ENCODE data around the gene CFAP299.
A peak's percentile ranks its signal among the peaks of the same experiment; 100 is the strongest.

CFAP299 gene

DNA sequence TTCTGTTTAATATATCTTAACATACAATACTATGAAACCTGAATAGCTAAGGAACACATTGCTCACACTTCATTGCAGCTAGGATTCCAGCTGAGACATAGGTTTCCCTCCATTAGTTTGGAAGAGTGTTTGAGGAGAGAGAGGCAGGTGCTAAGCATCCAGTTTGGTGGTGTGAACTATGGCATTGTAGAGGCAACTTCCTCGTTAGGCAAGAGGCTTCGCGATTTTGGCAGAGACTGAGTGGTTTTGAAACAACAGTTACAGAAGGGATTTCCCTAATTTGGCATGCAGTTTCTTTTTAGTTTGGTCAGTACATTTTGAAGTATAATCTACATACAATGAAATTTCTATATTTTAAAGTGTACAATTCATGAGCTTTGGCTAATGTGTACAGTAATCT lies 577.9 kb downstream of the CFAP299 start:
- Mint-ChIP-seq H3K36me3 (no peaks in the 10 kb centered on the region), H3K27ac (no peak overlapping the region)

GRCh38 chr4:80916770-80917169 lies 581.2 kb downstream of the CFAP299 start:
- Mint-ChIP-seq H3K27me3 (peaks cover 2% of the 10 kb centered on the region), H3K27ac (no peak overlapping the region), H3K4me3 (no peak overlapping the region), H3K4me1 (no peaks in the 10 kb centered on the region), H3K9me3 (no peaks in the 10 kb centered on the region), H3K36me3 (no peaks in the 10 kb centered on the region)

More for the DNA sequence above, 577.9 kb downstream of the CFAP299 start:
- Mint-ChIP-seq H3K4me3 (no peak overlapping the region), H3K4me1 (no peaks in the 10 kb centered on the region), H3K27me3 (peaks cover 2% of the 10 kb centered on the region), H3K9me3 (no peaks in the 10 kb centered on the region)

- Mint-ChIP-seq H3K4me1 (no peaks in the 10 kb centered on the region), H3K9me3 (no peaks in the 10 kb centered on the region), H3K36me3 (no peaks in the 10 kb centered on the region), H3K27me3 (no peaks in the 10 kb centered on the region), H3K27ac (no peak overlapping the region), H3K4me3 (no peak overlapping the region)
Observed at GRCh38 chr4:80918004-80918403, 582.5 kb downstream of the CFAP299 start.

- H3K27me3 Mint-ChIP-seq = no peaks in the 10 kb centered on the region
- H3K4me3 Mint-ChIP-seq = no peak overlapping the region
- no peaks in the 10 kb centered on the region for H3K4me1 Mint-ChIP-seq
- no peak overlapping the region for H3K27ac Mint-ChIP-seq
- no peaks in the 10 kb centered on the region for H3K36me3 Mint-ChIP-seq
- H3K9me3 Mint-ChIP-seq = no peaks in the 10 kb centered on the region
Observed at GRCh38 chr4:80921441-80921840, 585.9 kb downstream of the CFAP299 start.

GRCh38 chr4:80922941-80923340 lies 587.4 kb downstream of the CFAP299 start:
- no peaks in the 10 kb centered on the region for H3K9me3 Mint-ChIP-seq
- no peak overlapping the region for H3K4me3 Mint-ChIP-seq
- H3K27me3 Mint-ChIP-seq = no peaks in the 10 kb centered on the region
- no peaks in the 10 kb centered on the region for H3K4me1 Mint-ChIP-seq
- no peaks in the 10 kb centered on the region for H3K36me3 Mint-ChIP-seq
- no peak overlapping the region for H3K27ac Mint-ChIP-seq

DNA sequence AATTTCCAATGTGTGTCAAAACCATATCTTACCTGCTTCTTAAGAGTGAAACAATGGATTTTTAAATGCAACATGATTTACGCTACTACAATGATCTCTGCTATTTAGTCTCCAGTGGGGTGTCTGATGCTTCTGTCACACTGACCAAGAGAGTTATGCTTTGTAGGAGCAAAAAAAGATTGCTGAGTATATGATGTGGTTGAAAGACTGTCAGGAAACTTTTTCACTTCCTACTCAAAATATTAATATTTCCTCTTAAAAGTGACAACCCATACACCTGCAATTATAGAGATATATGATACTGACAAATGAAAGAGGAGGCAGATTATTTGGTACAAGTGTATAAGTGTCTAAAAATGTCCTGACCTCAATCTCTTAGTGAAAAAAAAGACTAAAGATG lies 589.8 kb downstream of the CFAP299 start:
- no peak overlapping the region for H3K4me3 Mint-ChIP-seq
- no peaks in the 10 kb centered on the region for H3K36me3 Mint-ChIP-seq
- H3K27ac Mint-ChIP-seq = no peak overlapping the region
- H3K27me3 Mint-ChIP-seq = no peaks in the 10 kb centered on the region
- no peaks in the 10 kb centered on the region for H3K9me3 Mint-ChIP-seq
- H3K4me1 Mint-ChIP-seq = no peaks in the 10 kb centered on the region

DNA sequence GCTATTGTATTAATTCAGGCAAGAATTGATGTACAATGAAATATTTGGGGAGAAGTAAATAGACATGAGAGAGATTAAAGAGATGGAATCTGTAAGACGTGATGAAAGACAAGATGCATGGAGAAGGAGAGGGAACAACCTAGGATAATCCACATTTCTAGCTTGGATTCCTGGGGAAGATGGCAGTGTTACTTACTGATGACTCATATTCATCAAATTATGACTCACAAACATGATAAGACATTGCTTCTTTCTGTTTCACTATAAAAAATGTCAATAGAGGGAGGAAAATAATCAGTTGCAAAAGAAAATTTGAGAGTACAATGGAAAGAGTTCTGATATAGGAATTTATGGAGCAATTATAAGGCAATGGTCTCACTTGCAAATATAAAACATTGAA lies 590.9 kb downstream of the CFAP299 start:
- no peaks in the 10 kb centered on the region for H3K4me1 Mint-ChIP-seq
- H3K27me3 Mint-ChIP-seq = no peaks in the 10 kb centered on the region
- H3K4me3 Mint-ChIP-seq = no peak overlapping the region
- H3K9me3 Mint-ChIP-seq = no peaks in the 10 kb centered on the region
- H3K36me3 Mint-ChIP-seq = no peaks in the 10 kb centered on the region
- no peak overlapping the region for H3K27ac Mint-ChIP-seq

DNA sequence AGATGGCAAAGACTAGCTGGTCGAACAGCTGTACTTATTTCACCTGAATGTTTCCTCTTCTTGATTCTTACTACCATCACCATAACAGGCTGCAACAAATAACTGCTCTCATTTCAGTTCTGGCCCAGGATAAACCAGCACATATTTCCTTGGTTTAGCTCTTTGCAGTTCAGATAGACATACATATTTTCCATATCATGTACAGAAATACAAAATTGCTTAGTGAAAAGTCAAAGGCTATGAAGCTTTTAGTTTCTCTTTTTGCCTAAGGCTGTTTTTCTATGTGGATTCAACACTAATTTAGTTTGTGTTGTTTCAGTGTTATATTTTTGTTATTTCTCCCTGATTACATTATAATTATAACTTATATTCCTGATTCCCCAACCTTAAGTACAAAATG lies 591.4 kb downstream of the CFAP299 start:
- Mint-ChIP-seq H3K27me3 (no peaks in the 10 kb centered on the region), H3K9me3 (no peaks in the 10 kb centered on the region), H3K36me3 (no peaks in the 10 kb centered on the region), H3K27ac (no peak overlapping the region), H3K4me1 (no peaks in the 10 kb centered on the region), H3K4me3 (no peak overlapping the region)

DNA sequence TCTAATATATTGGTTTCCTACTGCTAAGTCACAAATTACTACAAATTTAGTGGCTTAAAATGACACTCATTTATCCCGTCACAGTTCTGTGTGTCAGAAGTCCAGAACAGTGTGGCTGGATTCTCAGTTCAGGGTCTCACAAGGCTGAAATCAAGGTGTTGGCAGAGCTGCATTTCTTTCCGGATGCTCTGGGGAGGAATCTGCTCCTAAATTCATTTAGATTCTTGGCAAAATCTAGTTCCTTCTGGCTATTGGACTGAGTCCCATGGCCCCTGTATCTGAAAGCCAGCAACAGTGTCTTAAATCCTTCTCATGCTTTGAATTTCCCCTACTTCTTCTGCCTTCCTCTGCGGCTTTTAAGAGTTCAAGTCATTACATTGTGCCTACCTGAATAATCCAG lies 591.9 kb downstream of the CFAP299 start:
- Mint-ChIP-seq H3K4me1 (no peaks in the 10 kb centered on the region), H3K27me3 (no peaks in the 10 kb centered on the region), H3K27ac (no peak overlapping the region)

GRCh38 chr4:80931631-80932081 lies 596.1 kb downstream of the CFAP299 start:
- H3K27me3 Mint-ChIP-seq = no peaks in the 10 kb centered on the region
- no peaks in the 10 kb centered on the region for H3K9me3 Mint-ChIP-seq
- no peak overlapping the region for H3K4me3 Mint-ChIP-seq
- no peaks in the 10 kb centered on the region for H3K36me3 Mint-ChIP-seq
- no peaks in the 10 kb centered on the region for H3K4me1 Mint-ChIP-seq
- H3K27ac Mint-ChIP-seq = no peak overlapping the region

More for the DNA sequence above, 591.9 kb downstream of the CFAP299 start:
- Mint-ChIP-seq H3K9me3 (no peaks in the 10 kb centered on the region), H3K4me3 (no peak overlapping the region), H3K36me3 (no peaks in the 10 kb centered on the region)

DNA sequence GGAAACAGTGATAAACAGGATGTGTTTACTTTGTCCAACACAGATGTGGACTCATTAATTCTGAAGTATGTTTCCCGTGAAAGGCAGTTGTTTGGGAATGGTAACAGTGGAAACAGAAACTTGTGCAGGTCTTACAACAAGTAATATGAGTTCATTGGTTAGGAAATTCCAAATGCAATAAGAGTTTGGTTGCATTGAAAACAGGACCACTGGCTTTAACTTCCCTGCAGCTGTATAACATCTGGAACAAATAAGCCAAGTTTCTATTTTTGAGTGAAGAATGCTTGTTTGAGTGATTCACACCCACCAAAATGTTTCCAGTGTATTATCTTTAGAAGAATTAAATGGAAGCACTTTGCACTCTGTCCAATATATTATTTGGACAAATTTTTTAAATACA lies 612.6 kb downstream of the CFAP299 start:
- Mint-ChIP-seq H3K4me3 (no peak overlapping the region), H3K36me3 (no peaks in the 10 kb centered on the region), H3K4me1 (no peaks in the 10 kb centered on the region)

DNA sequence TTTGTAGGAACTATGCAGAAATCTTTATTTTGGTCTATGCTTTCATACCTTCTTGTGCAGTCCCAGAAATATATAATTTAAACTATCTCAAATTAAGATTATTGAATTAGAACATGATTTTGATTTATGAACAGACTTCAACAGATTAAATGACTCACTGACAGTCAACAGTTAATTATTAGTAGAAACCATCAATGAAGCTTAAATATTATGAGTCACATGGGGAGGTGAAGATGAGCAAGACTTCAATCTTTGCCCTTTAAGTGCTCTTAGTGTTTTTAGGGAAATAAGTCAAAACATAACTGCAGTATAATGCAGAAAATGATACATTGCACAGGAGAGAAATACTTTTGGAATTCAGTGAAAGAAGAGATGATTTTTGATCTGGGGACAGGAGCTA lies 613.5 kb downstream of the CFAP299 start:
- no peak overlapping the region for H3K27ac Mint-ChIP-seq
- no peak overlapping the region for H3K4me3 Mint-ChIP-seq
- no peaks in the 10 kb centered on the region for H3K9me3 Mint-ChIP-seq
- no peaks in the 10 kb centered on the region for H3K4me1 Mint-ChIP-seq
- no peaks in the 10 kb centered on the region for H3K36me3 Mint-ChIP-seq
- H3K27me3 Mint-ChIP-seq = no peaks in the 10 kb centered on the region

More for the DNA sequence above, 612.6 kb downstream of the CFAP299 start:
- no peak overlapping the region for H3K27ac Mint-ChIP-seq
- no peaks in the 10 kb centered on the region for H3K9me3 Mint-ChIP-seq
- no peaks in the 10 kb centered on the region for H3K27me3 Mint-ChIP-seq

DNA sequence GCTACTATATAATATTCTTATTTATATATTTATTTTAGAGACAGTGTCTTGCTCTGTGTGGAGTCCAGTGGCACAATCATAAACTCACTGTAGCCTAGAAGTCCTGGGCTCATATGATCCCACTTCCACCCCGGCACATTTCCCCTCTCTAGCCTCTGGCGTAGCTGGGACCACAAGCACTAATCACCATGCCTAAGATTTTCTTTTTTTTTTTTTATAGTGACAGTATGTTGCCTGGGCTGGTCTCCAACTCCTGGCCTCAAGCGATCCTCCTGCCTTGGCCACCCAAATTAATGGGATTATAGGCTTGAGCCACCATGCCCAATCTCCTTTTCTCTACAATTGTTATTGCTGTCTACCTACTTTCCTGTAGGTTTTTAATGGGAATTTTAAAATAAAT lies 620.9 kb downstream of the CFAP299 start:
- Mint-ChIP-seq H3K27me3 (no peaks in the 10 kb centered on the region), H3K4me1 (no peaks in the 10 kb centered on the region), H3K36me3 (no peaks in the 10 kb centered on the region), H3K4me3 (no peak overlapping the region), H3K27ac (no peak overlapping the region), H3K9me3 (no peaks in the 10 kb centered on the region)

DNA sequence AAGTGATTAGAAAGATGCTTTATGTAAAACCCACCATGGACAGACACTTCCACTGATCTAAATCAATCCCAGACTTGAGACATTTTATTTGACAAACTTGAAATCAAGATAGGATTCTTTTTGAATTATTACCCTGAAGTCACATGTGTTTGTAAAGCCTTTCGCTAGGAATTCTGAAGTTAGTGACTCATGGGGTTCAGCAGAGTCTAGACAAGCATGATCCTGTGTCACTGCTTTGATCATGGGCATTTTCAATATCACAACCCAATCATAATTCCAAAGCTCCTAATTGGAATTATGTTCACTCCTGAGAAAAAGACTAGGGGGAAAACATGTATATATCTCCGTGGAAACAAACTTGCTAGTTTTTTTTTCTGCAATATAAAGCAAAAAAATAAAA lies 627.5 kb downstream of the CFAP299 start:
- H3K9me3 Mint-ChIP-seq = no peaks in the 10 kb centered on the region
- H3K27me3 Mint-ChIP-seq = no peaks in the 10 kb centered on the region
- no peak overlapping the region for H3K4me3 Mint-ChIP-seq
- H3K4me1 Mint-ChIP-seq = no peaks in the 10 kb centered on the region
- H3K36me3 Mint-ChIP-seq = no peaks in the 10 kb centered on the region
- H3K27ac Mint-ChIP-seq = no peak overlapping the region

- Mint-ChIP-seq H3K27ac (no peak overlapping the region), H3K36me3 (no peaks in the 10 kb centered on the region), H3K4me3 (no peak overlapping the region), H3K27me3 (peaks cover 1% of the 10 kb centered on the region), H3K9me3 (no peaks in the 10 kb centered on the region), H3K4me1 (no peaks in the 10 kb centered on the region)
Observed at GRCh38 chr4:80967346-80967745, 631.8 kb downstream of the CFAP299 start.

DNA sequence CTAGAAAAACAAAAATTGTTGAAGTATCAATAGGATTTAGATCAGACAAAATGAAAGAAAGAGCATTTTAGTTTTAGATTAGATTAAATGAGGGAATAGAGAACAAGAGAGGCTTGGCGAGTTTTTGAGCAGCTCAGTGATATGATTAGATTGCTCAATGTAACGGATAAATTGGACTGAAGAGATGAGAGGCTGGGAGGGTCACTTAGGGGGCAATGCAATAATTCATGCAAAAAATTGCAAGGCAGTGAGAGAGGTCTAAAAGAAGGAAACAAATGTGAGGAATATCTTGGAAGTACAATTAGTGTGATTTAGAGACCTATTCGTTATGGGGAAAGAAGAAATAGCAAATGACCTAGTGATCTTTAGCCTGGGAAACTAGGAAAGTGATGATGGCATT lies 644.7 kb downstream of the CFAP299 start:
- no peak overlapping the region for H3K4me3 Mint-ChIP-seq
- no peaks in the 10 kb centered on the region for H3K9me3 Mint-ChIP-seq
- H3K27ac Mint-ChIP-seq = no peak overlapping the region
- H3K4me1 Mint-ChIP-seq = no peaks in the 10 kb centered on the region
- H3K27me3 Mint-ChIP-seq = peaks cover 11% of the 10 kb centered on the region
- no peaks in the 10 kb centered on the region for H3K36me3 Mint-ChIP-seq

- Mint-ChIP-seq H3K27me3 (peaks cover 4% of the 10 kb centered on the region), H3K36me3 (no peaks in the 10 kb centered on the region), H3K4me1 (peaks cover 5% of the 10 kb centered on the region), H3K9me3 (no peaks in the 10 kb centered on the region), H3K27ac (peak overlapping the region; percentile 61), H3K4me3 (no peak overlapping the region)
Observed at GRCh38 chr4:80986011-80986410, 650.5 kb downstream of the CFAP299 start.
